Endothelial cell of umbilical vein (primary cell): ENCODE results near the gene ZNF319. TPM values are rescaled to one million over a fixed set of nuclear protein-coding genes. Genes with fewer than 3 reads are reported as not detected.
A peak's percentile ranks its signal among the peaks of the same experiment; 100 is the strongest.

ENCODE experiments used
- BruUV-seq: library from RNA; stranded (reverse); fragments of 400-500 nt; replicated peaks from 2 replicates; lab custom pipeline; 2021; lab: Mats Ljungman, UMichigan
- CTCF ChIA-PET: fragments of 300-600, 350-600 bp; sonication (Branson Sonifier 250); formaldehyde crosslinking; loops from one replicate; lab custom pipeline; 2021; ENCODE audit warnings: antibody characterized with exemption, inconsistent platforms; lab: Charles Lee
- POLR2A ChIA-PET: fragments of 300-600, 350-600 bp; sonication (Branson Sonifier 250); formaldehyde crosslinking; loops from one replicate; lab custom pipeline; 2021; ENCODE audit warnings: antibody characterized with exemption, inconsistent platforms; lab: Charles Lee
- DNase-seq: peaks from one replicate; pipeline ENCODE4 v3.0.0-alpha.2; 2011; ENCODE audit warnings: low read depth, low spot score
- FAIRE-seq: peaks from 2 replicates; lab custom pipeline; 2011; peaks lifted over from hg19 to GRCh38; lab: Jason Lieb, UNC
- H2AFZ ChIP-seq: 2 replicates; pipeline ENCODE4 v1.6.0; 2012; ENCODE audit warnings: low read depth, low read length, control low read depth, inconsistent platforms
- H3K27ac ChIP-seq: 2 replicates; pipeline ENCODE4 v1.5.1; 2011; ENCODE audit warnings: low read depth, mild to moderate bottlenecking, control low read depth, low read length, moderate library complexity; ENCODE audit not compliant: insufficient read depth
- H3K27me3 ChIP-seq, 2 experiments: 2 replicates each; pipeline versions ENCODE4 v1.6.0 to v1.6.1; 2011; ENCODE audit warnings: low read length in 2 of 2, mixed read lengths in 1 of 2; ENCODE audit not compliant: control insufficient read depth in 2 of 2, insufficient read depth in 2 of 2
- H3K36me3 ChIP-seq, 2 experiments: 2 replicates in 1 of 2; 3 replicates in 1 of 2; pipeline ENCODE4 v1.5.1; 2011; ENCODE audit warnings: low read length in 2 of 2, mild to moderate bottlenecking in 1 of 2, moderate library complexity in 1 of 2; ENCODE audit not compliant: control insufficient read depth in 2 of 2, insufficient read depth in 2 of 2; ENCODE audit errors: extremely low read depth in 1 of 2
- H3K4me1 ChIP-seq: 3 replicates; pipeline ENCODE4 v1.5.1; 2011; ENCODE audit warnings: mild to moderate bottlenecking, low read length; ENCODE audit not compliant: control insufficient read depth, insufficient read depth; ENCODE audit errors: extremely low read depth
- H3K4me2 ChIP-seq: 2 replicates; pipeline ENCODE4 v1.6.1; 2011; ENCODE audit warnings: low read length, control low read depth, mixed read lengths; ENCODE audit not compliant: insufficient read depth
- H3K4me3 ChIP-seq, 3 experiments: fragments of 200-600 bp in 1 of 3; sonication (generic), shearing (Covaris generic) in 1 of 3; replicated peaks in 1 of 3; 2 replicates each; pipeline ENCODE4 v1.5.1; 2011 to 2016; ENCODE audit warnings: control low read depth in 3 of 3, low read length in 3 of 3, mild to moderate bottlenecking in 2 of 3, inconsistent platforms in 1 of 3, low read depth in 1 of 3, moderate library complexity in 1 of 3; ENCODE audit not compliant: insufficient read depth in 1 of 3
- H3K79me2 ChIP-seq: 2 replicates; pipeline ENCODE4 v1.6.0; 2012; ENCODE audit warnings: low read length, inconsistent platforms; ENCODE audit not compliant: control insufficient read depth, insufficient read depth
- H3K9ac ChIP-seq: replicated peaks from 2 replicates; pipeline ENCODE3; 2011; ENCODE audit warnings: low read length, control low read depth; ENCODE audit not compliant: insufficient read depth; ENCODE audit errors: extremely low read depth
- H3K9me1 ChIP-seq: replicated peaks from 3 replicates; pipeline ENCODE4 v1.6.0; 2011; ENCODE audit warnings: mild to moderate bottlenecking, low read length; ENCODE audit not compliant: control insufficient read depth, insufficient read depth; ENCODE audit errors: extremely low read depth
- H3K9me3 ChIP-seq: replicated peaks from 2 replicates; pipeline ENCODE4 v1.5.1; 2012; ENCODE audit warnings: low read length, inconsistent platforms; ENCODE audit not compliant: control insufficient read depth, insufficient read depth
- H4K20me1 ChIP-seq: replicated peaks from 2 replicates; pipeline ENCODE3; 2011; ENCODE audit warnings: mild to moderate bottlenecking, low read length; ENCODE audit not compliant: control insufficient read depth, insufficient read depth; ENCODE audit errors: extremely low read depth
- GATA2 ChIP-seq: IDR thresholded peaks from 2 replicates; pipeline ENCODE4 v1.7.0; 2011; ENCODE audit warnings: low read depth, mild to moderate bottlenecking, moderate library complexity, mixed read lengths, low read length; ENCODE audit not compliant: insufficient read length, insufficient read depth
- JUN ChIP-seq: IDR thresholded peaks from 2 replicates; pipeline ENCODE4 v1.6.1; 2011; ENCODE audit warnings: borderline replicate concordance, low read depth; ENCODE audit not compliant: insufficient read length, insufficient read depth
- POLR2A ChIP-seq: IDR thresholded peaks from 2 replicates; pipeline ENCODE4 v1.6.1; 2012; ENCODE audit warnings: low read depth, mild to moderate bottlenecking, control low read depth, low read length
- POLR2AphosphoS5 ChIP-seq: IDR thresholded peaks from 2 replicates; pipeline ENCODE4 v1.6.1; 2012; ENCODE audit warnings: low read depth, mild to moderate bottlenecking, control low read depth, low read length, moderate library complexity; ENCODE audit not compliant: insufficient read depth
- dilution Hi-C: fragments of 300-500 bp; cut with MboI; formaldehyde crosslinking; loops from one replicate; pipeline ENCODE4 v1.15.0; 2019; ENCODE audit warnings: low sequenced_read_pairs; ENCODE audit not compliant: extremely low pct_ligation_motif_present
- intact Hi-C: fragments of 100-400 bp; cut with micrococcal nuclease; formaldehyde crosslinking; loops from one replicate; pipeline ENCODE4 v1.10.0; 2022
- polyA plus RNA-seq, 4 experiments: library from polyadenylated mRNA; depleted of rRNA in 3 of 4; stranded (reverse) in 3 of 4; unstranded in 1 of 4; fragments of >200 nt; gene quantifications; 2 replicates each; pipeline versions ENCODE4 v1.2.1 to v1.2.3, GENCODE V29; 2011 to 2012; ENCODE audit warnings: missing spikeins in 1 of 4
- total RNA-seq: library from RNA; stranded (reverse); gene quantifications from 2 replicates; pipeline ENCODE4 v1.2.3, GENCODE V29; 2021
- TF ChIP-seq, protein P1 (sequence below): IDR thresholded peaks from 2 replicates; pipeline ENCODE4 v1.6.1; 2011; ENCODE audit not compliant: insufficient read depth, insufficient read length
- TF ChIP-seq, protein P2 (sequence below), 2 donors: IDR thresholded peaks; 1 replicate in 1 of 2; 2 replicates in 1 of 2; pipeline ENCODE4 v1.5.1; 2011; ENCODE audit warnings: low read length in 2 of 2, mild to moderate bottlenecking in 2 of 2, moderate library complexity in 2 of 2, control low read depth in 1 of 2, inconsistent platforms in 1 of 2, low read depth in 1 of 2; ENCODE audit not compliant: insufficient read depth in 1 of 2; ENCODE audit errors: extremely low read depth in 1 of 2

The ZNF319 gene
- total and polyA plus RNA-seq, 2 donors (not counting 3 experiments of a cell fraction or from before 2014, with no cell fraction given), result 5.4 to 9.9 TPM

DNA sequence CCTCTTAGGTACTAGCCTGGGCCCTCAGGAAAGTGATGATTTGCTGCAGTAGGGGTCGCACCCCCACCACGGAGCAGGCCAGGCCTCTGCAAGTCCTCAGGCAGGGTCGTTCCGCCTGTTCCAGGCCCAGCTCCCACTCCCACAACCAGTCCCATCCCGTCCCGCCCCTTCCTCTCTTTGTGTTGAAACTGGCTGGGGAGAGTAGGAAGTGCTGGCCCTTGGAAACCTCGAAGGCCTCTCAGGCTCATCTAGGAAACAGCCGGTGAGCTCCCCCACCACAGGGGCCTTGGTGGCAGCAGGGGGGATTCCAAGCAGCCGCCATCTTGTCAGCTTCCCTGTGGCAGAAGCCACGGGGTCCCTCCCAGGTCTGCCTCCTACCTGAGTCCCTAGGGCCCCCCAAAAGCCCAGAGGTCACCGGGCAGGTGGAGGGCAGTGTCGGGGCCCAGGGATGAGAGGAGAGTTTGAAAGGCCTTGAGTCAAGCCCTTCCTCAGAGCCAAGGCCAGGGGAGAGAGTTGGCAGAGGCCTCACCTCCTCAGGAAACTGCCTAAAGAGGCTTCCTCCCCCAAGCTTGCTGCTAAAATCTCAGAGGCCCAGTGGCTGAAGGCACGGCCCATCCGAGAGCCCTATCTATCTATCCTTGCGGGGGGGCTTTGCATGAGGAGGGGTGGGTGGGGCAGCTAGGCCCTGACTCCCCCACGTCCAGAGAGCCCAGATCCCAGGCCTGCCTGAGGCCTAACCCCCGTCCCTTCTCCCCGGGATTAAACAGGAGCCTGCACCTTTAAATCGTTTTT, 47.3 kb upstream of the ZNF319 start:
- DNase-seq (no peak), FAIRE-seq (no peak)
- Histone ChIP-seq H3K9me3 (no peaks in the 10 kb centered on the region), H3K79me2 (no peaks in the 10 kb centered on the region), H3K4me2 (no peak overlapping the region), H3K27ac (no peak overlapping the region), H3K4me3 (no peak overlapping the region), H3K36me3 (no peaks in the 10 kb centered on the region), H4K20me1 (no peaks in the 10 kb centered on the region), H2AFZ (peak overlapping the region; percentile 19), H3K4me1 (no peaks in the 10 kb centered on the region), H3K27me3 (no peaks in the 10 kb centered on the region), H3K9ac (no peak overlapping the region), H3K9me1 (no peaks in the 10 kb centered on the region)
- no TSS peak for BruUV-seq
- intact Hi-C loops (no loop called here), dilution Hi-C loops (no loop called here)
- ChIA-PET CTCF (interaction anchor here (1.4 kb wide), 2 partner anchors 74 to 80 kb away, joined by 3 to 4 read pairs; no protein-coding TSS in a partner anchor), POLR2A (no interaction called here)
- TF ChIP-seq JUN (no peak), GATA2 (no peak), POLR2A (no peak), POLR2AphosphoS5 (no peak)
- TF ChIP-seq, protein P1, sequence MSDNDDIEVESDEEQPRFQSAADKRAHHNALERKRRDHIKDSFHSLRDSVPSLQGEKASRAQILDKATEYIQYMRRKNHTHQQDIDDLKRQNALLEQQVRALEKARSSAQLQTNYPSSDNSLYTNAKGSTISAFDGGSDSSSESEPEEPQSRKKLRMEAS, result no peak
- TF ChIP-seq, protein P2, sequence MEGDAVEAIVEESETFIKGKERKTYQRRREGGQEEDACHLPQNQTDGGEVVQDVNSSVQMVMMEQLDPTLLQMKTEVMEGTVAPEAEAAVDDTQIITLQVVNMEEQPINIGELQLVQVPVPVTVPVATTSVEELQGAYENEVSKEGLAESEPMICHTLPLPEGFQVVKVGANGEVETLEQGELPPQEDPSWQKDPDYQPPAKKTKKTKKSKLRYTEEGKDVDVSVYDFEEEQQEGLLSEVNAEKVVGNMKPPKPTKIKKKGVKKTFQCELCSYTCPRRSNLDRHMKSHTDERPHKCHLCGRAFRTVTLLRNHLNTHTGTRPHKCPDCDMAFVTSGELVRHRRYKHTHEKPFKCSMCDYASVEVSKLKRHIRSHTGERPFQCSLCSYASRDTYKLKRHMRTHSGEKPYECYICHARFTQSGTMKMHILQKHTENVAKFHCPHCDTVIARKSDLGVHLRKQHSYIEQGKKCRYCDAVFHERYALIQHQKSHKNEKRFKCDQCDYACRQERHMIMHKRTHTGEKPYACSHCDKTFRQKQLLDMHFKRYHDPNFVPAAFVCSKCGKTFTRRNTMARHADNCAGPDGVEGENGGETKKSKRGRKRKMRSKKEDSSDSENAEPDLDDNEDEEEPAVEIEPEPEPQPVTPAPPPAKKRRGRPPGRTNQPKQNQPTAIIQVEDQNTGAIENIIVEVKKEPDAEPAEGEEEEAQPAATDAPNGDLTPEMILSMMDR (IDR thresholded peaks at IDR 0.05; ENCODE audit: extremely low read depth in 1 of 2, insufficient read depth in 1 of 2, low read depth in 1 of 2, low read length in 2 of 2), result no peak
